GM12892 (cell line): ENCODE data around the gene PSMB9.

Experiments
- POLR2A ChIP-seq: IDR thresholded peaks from 2 replicates; pipeline ENCODE4 v1.6.1; 2011; ENCODE audit warnings: low read depth, low read length, control low read depth
- POLR2AphosphoS5 ChIP-seq: IDR thresholded peaks from 2 replicates; pipeline ENCODE4 v1.6.1; 2011; ENCODE audit warnings: low read depth, low read length, control low read depth

DNA sequence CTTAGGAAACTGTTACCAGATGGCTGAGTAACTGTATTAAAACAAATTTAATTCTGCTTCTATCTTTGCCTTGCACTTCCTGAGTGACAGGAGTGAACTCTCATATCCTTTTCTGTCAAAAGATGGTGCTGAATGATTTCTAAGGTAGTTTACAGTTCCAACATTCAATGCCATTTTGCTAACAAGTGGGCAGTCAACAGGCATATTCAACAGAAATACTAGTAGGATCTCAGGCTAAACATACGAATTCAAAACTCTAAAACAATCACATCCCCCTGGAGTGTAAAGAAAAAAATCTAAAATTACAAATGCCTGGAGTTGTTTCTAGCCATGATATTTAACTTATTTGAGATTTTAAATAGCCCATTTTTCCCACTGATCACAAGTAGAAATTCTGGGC is 6.7 kb downstream of the PSMB9 start:
- TF ChIP-seq POLR2AphosphoS5 = no peak
- TF ChIP-seq POLR2A = no peak
